Stimulated activated naive CD8-positive, alpha-beta T cell treated with anti-CD3 and anti-CD28 coated beads, Interleukin-15, amount 100 ng/mL, for 72 hours (primary cell): Measurements from ENCODE around the gene TGFBR2.

Experiments used
- ATAC-seq: fragments of 150-1000 bp; cut with Tn5 transposase; 2 replicates; pipeline ENCODE4 v1.10.0; 2021; ENCODE audit warnings: mild to moderate bottlenecking, moderate library complexity
- DNase-seq, 2 donors: peaks; one replicate each; pipeline ENCODE4 v3.0.0; 2021 to 2022
- H3K27ac Mint-ChIP-seq, 2 donors: one replicate each; pipeline ENCODE4 v1.8.0; 2022; ENCODE audit warnings: mild to moderate bottlenecking in 2 of 2, mixed read lengths in 2 of 2, moderate library complexity in 2 of 2
- H3K27me3 Mint-ChIP-seq: one replicate; pipeline ENCODE4 v1.8.0; 2022; ENCODE audit warnings: mixed read lengths
- H3K4me1 Mint-ChIP-seq: one replicate; pipeline ENCODE4 v1.8.0; 2022; ENCODE audit warnings: mild to moderate bottlenecking, mixed read lengths
- H3K4me3 Mint-ChIP-seq, 2 donors: one replicate each; pipeline ENCODE4 v1.8.0; 2022; ENCODE audit warnings: mild to moderate bottlenecking in 2 of 2, mixed read lengths in 2 of 2, moderate library complexity in 1 of 2
- H3K9me3 Mint-ChIP-seq, 2 donors: one replicate each; pipeline ENCODE4 v1.8.0; 2022; ENCODE audit warnings: mixed read lengths in 2 of 2

Gene TGFBR2

GRCh38 chr3:30606301-30607031, at the start of gene TGFBR2:
TSS of gene TGFBR2 (plus strand) at chr3:30606601. CDS start at chr3:30606884, 283 bp downstream.
- Mint-ChIP-seq H3K9me3 (no peaks in the 10 kb centered on the region), H3K4me1 (peaks cover 51% of the 10 kb centered on the region), H3K27ac (peak within 1 kb of the TSS; percentile 99), H3K27me3 (no peaks in the 10 kb centered on the region), H3K4me3 (peak within 1 kb of the TSS; percentile 85 to 88)
- DNase-seq: peak; percentile 88 to 93
- peak; percentile 88 for ATAC-seq

GRCh38 chr3:30557746-30558303, 48.6 kb upstream of the TGFBR2 start:
- Mint-ChIP-seq H3K9me3 (peaks cover 0 to 7% of the 10 kb centered on the region in 2 donors), H3K27ac (no peak overlapping the region), H3K4me1 (peaks cover 9% of the 10 kb centered on the region), H3K4me3 (no peak overlapping the region), H3K27me3 (no peaks in the 10 kb centered on the region)
- no peak for ATAC-seq
- DNase-seq: no peak

- Mint-ChIP-seq H3K9me3 (peaks cover 0 to 5% of the 10 kb centered on the region in 2 donors), H3K4me3 (no peak overlapping the region), H3K27ac (no peak overlapping the region), H3K4me1 (no peaks in the 10 kb centered on the region), H3K27me3 (no peaks in the 10 kb centered on the region)
- DNase-seq: no peak
- ATAC-seq: no peak
These were observed 42.4 kb upstream of the TGFBR2 start for GRCh38 chr3:30563956-30564355.

GRCh38 chr3:30567139-30567753, 39.2 kb upstream of the TGFBR2 start:
- no peak for DNase-seq
- H3K4me3 Mint-ChIP-seq: no peak overlapping the region
- no peak for ATAC-seq
- H3K27ac Mint-ChIP-seq: no peak overlapping the region
- no peaks in the 10 kb centered on the region for H3K27me3 Mint-ChIP-seq
- H3K4me1 Mint-ChIP-seq: no peaks in the 10 kb centered on the region
- H3K9me3 Mint-ChIP-seq: peaks cover 8 to 10% of the 10 kb centered on the region in 2 donors

GRCh38 chr3:30576946-30577345, 29.5 kb upstream of the TGFBR2 start:
- ATAC-seq: no peak
- Mint-ChIP-seq H3K27ac (no peak overlapping the region), H3K4me3 (no peak overlapping the region)

GRCh38 chr3:30577788-30578187, 28.6 kb upstream of the TGFBR2 start:
- peak overlapping the region in 1 of 2 donors; percentile 4 for H3K4me3 Mint-ChIP-seq
- peak overlapping the region in 1 of 2 donors; percentile 55 for H3K27ac Mint-ChIP-seq
- H3K27me3 Mint-ChIP-seq: no peaks in the 10 kb centered on the region
- DNase-seq: peak in 1 of 2 donors; percentile 14
- ATAC-seq: peak; percentile 85
- peaks cover 0 to 4% of the 10 kb centered on the region in 2 donors for H3K9me3 Mint-ChIP-seq
- H3K4me1 Mint-ChIP-seq: peaks cover 20% of the 10 kb centered on the region

More at GRCh38 chr3:30576946-30577345, 29.5 kb upstream of the TGFBR2 start:
- H3K4me1 Mint-ChIP-seq: peaks cover 20% of the 10 kb centered on the region
- no peaks in the 10 kb centered on the region for H3K27me3 Mint-ChIP-seq
- peaks cover 0 to 7% of the 10 kb centered on the region in 2 donors for H3K9me3 Mint-ChIP-seq
- DNase-seq: no peak

- ATAC-seq: no peak
These were observed 27.9 kb upstream of the TGFBR2 start for GRCh38 chr3:30578479-30578878.

GRCh38 chr3:30578986-30579579, 27.3 kb upstream of the TGFBR2 start:
- Mint-ChIP-seq H3K4me1 (peaks cover 20% of the 10 kb centered on the region), H3K27me3 (no peaks in the 10 kb centered on the region), H3K27ac (no peak overlapping the region), H3K4me3 (no peak overlapping the region), H3K9me3 (no peaks in the 10 kb centered on the region)
- ATAC-seq (no peak), DNase-seq (no peak)

More at GRCh38 chr3:30578479-30578878, 27.9 kb upstream of the TGFBR2 start:
- Mint-ChIP-seq H3K4me1 (peaks cover 20% of the 10 kb centered on the region), H3K27ac (peak overlapping the region in 1 of 2 donors; percentile 33), H3K4me3 (no peak overlapping the region), H3K9me3 (no peaks in the 10 kb centered on the region), H3K27me3 (no peaks in the 10 kb centered on the region)
- DNase-seq: no peak

GRCh38 chr3:30581067-30581585, 25.3 kb upstream of the TGFBR2 start:
- Mint-ChIP-seq H3K4me3 (no peak overlapping the region), H3K4me1 (peaks cover 20% of the 10 kb centered on the region), H3K27ac (no peak overlapping the region), H3K27me3 (no peaks in the 10 kb centered on the region), H3K9me3 (no peaks in the 10 kb centered on the region)
- ATAC-seq (no peak), DNase-seq (no peak)

- no peak overlapping the region for H3K27ac Mint-ChIP-seq
- H3K9me3 Mint-ChIP-seq: no peaks in the 10 kb centered on the region
- no peaks in the 10 kb centered on the region for H3K27me3 Mint-ChIP-seq
- no peak overlapping the region for H3K4me3 Mint-ChIP-seq
- peaks cover 20% of the 10 kb centered on the region for H3K4me1 Mint-ChIP-seq
- no peak for ATAC-seq
- no peak for DNase-seq
These were observed 24.4 kb upstream of the TGFBR2 start for GRCh38 chr3:30581982-30582381.

GRCh38 chr3:30583973-30584372, 22.4 kb upstream of the TGFBR2 start:
- Mint-ChIP-seq H3K27me3 (no peaks in the 10 kb centered on the region), H3K4me1 (peaks cover 2% of the 10 kb centered on the region), H3K9me3 (no peaks in the 10 kb centered on the region), H3K4me3 (no peak overlapping the region), H3K27ac (no peak overlapping the region)
- no peak for ATAC-seq
- no peak for DNase-seq

- ATAC-seq: no peak
- Mint-ChIP-seq H3K27ac (no peak overlapping the region), H3K4me3 (no peak overlapping the region), H3K9me3 (peaks cover 0 to 4% of the 10 kb centered on the region in 2 donors), H3K4me1 (no peaks in the 10 kb centered on the region), H3K27me3 (no peaks in the 10 kb centered on the region)
- DNase-seq: no peak
These were observed 20.7 kb upstream of the TGFBR2 start for GRCh38 chr3:30585654-30586053.

GRCh38 chr3:30586096-30586805, 20.1 kb upstream of the TGFBR2 start:
- Mint-ChIP-seq H3K27ac (no peak overlapping the region), H3K4me3 (no peak overlapping the region), H3K27me3 (no peaks in the 10 kb centered on the region), H3K9me3 (peaks cover 0 to 4% of the 10 kb centered on the region in 2 donors), H3K4me1 (no peaks in the 10 kb centered on the region)
- ATAC-seq: no peak
- DNase-seq: no peak

GRCh38 chr3:30586806-30587486, 19.5 kb upstream of the TGFBR2 start:
- no peaks in the 10 kb centered on the region for H3K4me1 Mint-ChIP-seq
- no peak overlapping the region for H3K27ac Mint-ChIP-seq
- no peak overlapping the region for H3K4me3 Mint-ChIP-seq
- H3K27me3 Mint-ChIP-seq: no peaks in the 10 kb centered on the region
- peaks cover 0 to 4% of the 10 kb centered on the region in 2 donors for H3K9me3 Mint-ChIP-seq
- DNase-seq (no peak), ATAC-seq (no peak)

GRCh38 chr3:30587904-30588303, 18.5 kb upstream of the TGFBR2 start:
- Mint-ChIP-seq H3K4me3 (no peak overlapping the region), H3K27me3 (no peaks in the 10 kb centered on the region), H3K27ac (no peak overlapping the region), H3K4me1 (no peaks in the 10 kb centered on the region), H3K9me3 (peaks cover 0 to 4% of the 10 kb centered on the region in 2 donors)
- ATAC-seq (no peak), DNase-seq (no peak)
